T-helper 2 cell treated with Interferon-gamma antibody and Interleukin-4, amounts not matched to agents 100 ng/mL and 5 ng/mL, for 36 hours (primary cell): ENCODE results near the gene FAM174A. TPM values are rescaled to one million over a fixed set of nuclear protein-coding genes. Genes with fewer than 3 reads are reported as not detected.

Source experiments
- intact Hi-C: fragments of 100-400 bp; cut with micrococcal nuclease; formaldehyde crosslinking; loops from one replicate; pipeline ENCODE4 v1.15.1; 2023
- total RNA-seq: library from RNA; stranded (reverse); gene quantifications from 2 replicates; pipeline ENCODE4 v1.2.3, GENCODE V29; 2022

Gene FAM174A
- total RNA-seq, result 4.0 and 5.9 TPM in 2 replicates

GRCh38 chr5:100535060-100536005 is at the start of gene FAM174A:
Gene FAM174A (plus strand): TSS chr5:100535374. CDS start chr5:100535531, 157 bp downstream.
- intact Hi-C loops, result loop anchor here (1.0 to 5.0 kb wide), 5 partner anchors 132 to 1608 kb away; partner anchors contain the start of genes CHD1 and ST8SIA4

DNA sequence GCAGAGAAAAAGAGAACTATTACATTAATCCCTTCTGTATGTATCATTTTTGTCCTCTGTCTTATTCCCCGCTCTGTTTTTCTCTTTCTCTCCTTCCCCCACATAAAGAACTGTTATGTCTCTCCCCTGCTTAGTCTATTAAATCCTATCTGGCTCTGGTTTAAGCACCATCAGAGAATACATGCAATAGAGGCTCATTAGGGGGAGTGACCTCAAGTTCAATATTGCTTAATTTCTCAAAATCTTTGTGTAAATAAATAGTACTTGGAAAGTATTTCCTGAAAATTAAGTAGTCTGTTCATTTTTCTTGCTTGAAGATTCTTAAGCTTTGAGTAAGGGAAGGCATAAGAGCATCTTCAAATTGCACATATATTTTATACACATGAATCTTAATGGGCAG is 41.2 kb upstream of the FAM174A start:
- intact Hi-C loops, result no loop called here

GRCh38 chr5:100496296-100496695 is 38.9 kb upstream of the FAM174A start:
- intact Hi-C loops, result no loop called here

DNA sequence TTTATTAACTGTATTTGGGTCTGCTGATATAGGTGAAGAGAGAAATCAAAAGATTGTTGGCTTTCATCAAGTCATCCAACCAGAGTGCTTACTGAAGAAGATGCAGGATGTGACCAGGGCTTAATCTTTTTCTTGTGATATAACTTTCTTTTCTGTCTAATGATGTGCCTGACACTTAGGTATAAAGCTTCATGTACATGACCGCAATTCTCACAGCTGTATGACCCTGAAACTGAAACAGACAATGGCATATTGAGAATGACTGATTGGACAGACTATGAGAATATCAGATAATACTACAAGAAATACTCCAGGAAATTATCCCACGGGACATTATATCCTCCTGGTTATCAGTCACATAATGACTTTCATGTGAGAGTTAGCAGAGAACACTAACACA is 32.5 kb upstream of the FAM174A start:
- intact Hi-C loops, result no loop called here

GRCh38 chr5:100505984-100506670 is 29.0 kb upstream of the FAM174A start:
- intact Hi-C loops, result no loop called here

- intact Hi-C loops, result no loop called here
Observed at GRCh38 chr5:100516285-100516684, 18.9 kb upstream of the FAM174A start.

DNA sequence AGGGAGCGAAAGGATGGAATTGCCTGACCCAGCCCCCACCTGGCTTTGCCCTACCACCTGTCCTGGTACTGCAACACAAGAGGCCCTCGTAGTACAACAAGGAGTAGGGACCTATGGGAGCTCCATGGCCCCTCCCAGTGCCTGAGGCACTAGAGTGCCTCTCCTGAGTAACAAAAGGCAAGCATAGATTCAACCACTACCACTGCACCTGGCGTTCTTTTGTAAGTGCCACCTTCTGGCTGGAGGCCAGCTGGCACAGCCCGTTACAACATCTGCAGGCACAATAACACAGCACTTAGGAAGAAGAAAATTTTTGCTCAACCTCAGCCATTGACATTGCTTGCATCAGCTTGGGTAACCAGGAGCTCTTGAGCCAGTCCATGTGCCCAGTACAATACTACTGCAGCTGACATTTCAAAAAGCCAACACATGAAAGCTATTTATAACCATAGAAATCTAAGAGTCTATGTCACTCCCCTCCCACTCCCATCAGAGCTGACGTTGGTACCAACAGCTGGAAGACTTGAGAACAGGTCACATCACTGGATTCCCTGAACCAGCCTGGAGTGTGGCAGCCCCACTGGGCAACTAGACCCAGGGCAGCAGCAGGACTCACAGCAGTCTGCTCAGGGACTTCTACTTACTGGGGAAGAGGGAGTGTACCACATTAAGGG is 17.7 kb upstream of the FAM174A start:
- intact Hi-C loops, result no loop called here

DNA sequence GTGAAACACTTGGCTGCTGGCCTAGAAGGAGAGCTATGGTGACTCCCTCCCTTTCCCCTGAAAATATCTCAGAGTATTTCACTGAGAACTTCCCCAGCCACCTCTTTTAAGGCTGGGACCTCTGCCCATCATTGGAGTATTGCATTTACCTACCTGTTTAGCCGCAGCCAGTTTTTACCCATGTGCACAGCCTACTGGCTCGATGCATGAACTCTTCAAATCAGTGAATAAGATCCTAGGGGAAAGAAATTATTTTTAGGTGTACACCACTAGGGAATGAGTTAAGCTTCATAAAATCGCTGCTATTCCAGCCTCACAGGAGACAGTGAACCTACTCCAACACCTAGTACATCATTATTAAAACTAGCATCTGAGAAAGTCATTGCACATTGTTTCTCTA is 16.8 kb upstream of the FAM174A start:
- intact Hi-C loops, result no loop called here

DNA sequence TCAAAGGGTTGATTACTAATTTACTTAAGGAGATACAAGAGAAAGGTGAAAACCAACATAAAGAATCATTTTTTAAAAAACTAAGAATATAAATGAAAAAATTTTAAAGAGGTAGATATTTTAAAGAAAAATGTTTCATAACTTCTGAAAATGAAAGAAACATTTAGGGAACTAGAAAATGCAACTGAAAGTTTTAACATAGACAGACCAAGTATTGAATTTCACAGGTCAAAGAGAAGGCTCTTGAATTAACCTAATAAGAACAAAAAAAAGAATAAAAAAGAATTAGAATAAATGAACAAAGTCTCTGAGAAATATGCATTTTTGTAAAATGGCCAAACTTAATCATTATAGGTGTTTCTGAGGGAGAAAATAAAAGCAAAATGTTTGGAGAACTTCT is 16.1 kb upstream of the FAM174A start:
- intact Hi-C loops, result no loop called here

- intact Hi-C loops, result no loop called here
Observed at GRCh38 chr5:100520348-100520747, 14.8 kb upstream of the FAM174A start.

DNA sequence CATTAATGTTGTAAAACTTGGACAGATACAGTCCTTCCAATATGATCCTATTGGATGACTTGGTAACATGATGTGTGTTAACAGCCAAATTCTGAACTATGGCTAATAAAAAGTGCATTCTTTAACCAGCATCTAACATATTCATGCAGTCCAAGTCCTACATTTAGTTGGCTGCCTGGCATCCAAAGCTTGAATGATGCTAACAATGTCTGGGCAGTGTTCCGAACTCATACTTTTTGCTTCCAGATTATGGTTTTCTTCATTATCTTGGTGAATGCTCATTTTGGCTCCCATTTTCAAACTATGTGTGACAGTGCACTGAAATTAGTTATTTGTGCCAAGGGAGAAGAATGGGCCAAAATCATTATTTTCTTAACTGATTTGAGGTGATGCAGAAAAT is 2.8 kb downstream of the FAM174A start:
- intact Hi-C loops, result loop anchor here (5.0 kb wide), 4 partner anchors 129 to 1611 kb away; partner anchors contain the start of gene CHD1

GRCh38 chr5:100539519-100539918 is 4.3 kb downstream of the FAM174A start:
- intact Hi-C loops, result loop anchor here (5.0 kb wide), 4 partner anchors 128 to 1612 kb away; partner anchors contain the start of gene CHD1

- intact Hi-C loops, result no loop called here
Observed at GRCh38 chr5:100542086-100542485, 6.9 kb downstream of the FAM174A start.

- intact Hi-C loops, result no loop called here
Observed at GRCh38 chr5:100546001-100546400, 10.8 kb downstream of the FAM174A start.

DNA sequence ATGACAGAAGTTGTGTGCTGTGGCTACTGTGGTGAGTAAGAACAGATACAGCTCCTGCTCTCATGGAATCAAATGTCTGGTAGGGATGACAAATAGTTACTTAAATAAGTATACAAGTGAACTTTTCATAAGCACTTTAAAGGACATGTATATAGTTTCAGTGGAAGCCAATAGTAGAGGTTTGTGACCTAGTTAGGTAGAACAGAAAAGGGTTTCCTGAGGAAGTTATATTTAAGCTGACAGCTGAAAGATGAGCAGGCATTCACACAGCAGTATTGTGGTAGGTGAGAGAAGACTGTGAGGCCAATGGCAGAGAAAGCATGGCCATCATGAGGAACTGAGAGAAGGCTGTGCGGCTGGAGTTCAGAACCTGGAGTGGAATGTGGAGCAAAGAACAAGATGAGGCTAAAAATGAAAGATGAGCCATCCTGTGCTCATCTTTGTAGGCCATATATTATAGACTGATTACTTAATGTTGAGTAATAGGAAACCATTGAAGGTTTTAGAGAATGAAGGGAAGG is 15.4 kb downstream of the FAM174A start:
- intact Hi-C loops, result no loop called here

DNA sequence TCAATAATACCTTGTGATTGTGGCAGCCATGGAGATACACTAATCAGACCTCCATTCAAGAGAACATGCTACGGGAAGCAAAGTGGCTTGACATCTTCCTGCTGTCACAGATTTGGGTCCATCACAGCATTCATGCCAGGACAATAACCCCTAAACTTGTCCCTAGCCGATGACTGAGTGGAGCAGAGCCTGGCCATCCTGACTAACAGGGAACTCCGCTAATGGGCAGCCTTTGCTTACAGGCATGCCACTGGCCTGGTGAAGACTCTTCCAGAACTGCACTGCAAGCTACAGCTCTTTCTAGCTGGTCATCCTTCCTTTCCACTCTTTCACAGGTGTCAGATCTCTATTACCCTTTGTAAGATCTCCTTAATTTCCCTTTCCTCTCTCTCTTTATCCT is 16.0 kb downstream of the FAM174A start:
- intact Hi-C loops, result no loop called here

GRCh38 chr5:100553209-100553608 is 18.0 kb downstream of the FAM174A start:
- intact Hi-C loops, result no loop called here

DNA sequence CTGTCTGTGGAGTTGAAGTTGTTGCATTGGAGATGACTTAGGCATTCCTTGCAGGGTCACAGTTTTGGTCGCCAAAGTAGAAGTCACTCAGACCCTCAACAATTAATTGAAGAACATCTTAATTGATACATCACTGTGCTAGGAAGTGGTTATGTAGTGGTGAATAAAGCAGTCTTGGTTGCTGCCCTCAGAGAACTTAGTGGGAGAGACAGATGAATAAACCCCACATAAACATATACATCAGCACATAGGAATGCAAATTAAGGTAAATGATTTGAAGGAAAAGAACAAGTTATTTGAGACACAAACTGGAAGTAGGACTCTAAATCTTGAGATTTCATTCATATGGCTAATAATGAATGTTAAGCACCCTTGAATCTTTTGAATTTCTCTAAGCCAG is 25.7 kb downstream of the FAM174A start:
- intact Hi-C loops, result no loop called here

- intact Hi-C loops, result no loop called here
Observed at GRCh38 chr5:100562821-100563220, 27.6 kb downstream of the FAM174A start.

DNA sequence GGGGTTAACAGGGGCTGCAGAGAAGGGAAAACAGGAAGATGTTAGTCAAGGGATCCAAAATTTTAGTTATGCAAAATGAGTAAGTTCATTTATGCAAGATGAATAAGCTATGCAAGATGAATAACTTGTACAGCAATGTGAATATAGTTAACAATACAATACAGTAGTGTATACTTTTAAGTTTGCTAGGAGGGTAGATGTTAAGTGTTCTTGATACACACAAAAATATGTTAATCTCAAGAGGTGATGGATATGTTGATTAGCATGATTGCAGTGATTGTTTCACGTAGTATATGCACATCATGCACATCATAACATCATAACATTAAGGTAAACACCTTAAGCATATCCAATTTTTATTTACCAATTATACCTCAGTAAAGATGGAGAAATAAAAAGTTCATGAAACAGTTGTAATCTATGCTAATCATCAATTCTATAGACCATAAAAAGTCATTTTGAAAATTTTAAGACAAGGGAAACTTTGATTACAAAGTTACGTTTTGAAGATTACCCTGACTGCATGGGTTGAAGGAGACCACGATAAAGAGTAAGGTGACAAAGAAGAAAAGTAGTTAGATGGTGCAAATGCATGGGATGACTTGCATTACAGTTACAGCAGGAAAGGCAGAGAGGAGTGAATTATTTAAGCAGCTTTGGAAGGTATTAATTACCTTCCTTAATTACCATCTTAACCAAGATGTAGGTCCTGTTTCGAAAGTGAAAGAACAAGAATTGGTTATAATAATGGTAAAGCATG is 31.4 kb downstream of the FAM174A start:
- intact Hi-C loops, result no loop called here

DNA sequence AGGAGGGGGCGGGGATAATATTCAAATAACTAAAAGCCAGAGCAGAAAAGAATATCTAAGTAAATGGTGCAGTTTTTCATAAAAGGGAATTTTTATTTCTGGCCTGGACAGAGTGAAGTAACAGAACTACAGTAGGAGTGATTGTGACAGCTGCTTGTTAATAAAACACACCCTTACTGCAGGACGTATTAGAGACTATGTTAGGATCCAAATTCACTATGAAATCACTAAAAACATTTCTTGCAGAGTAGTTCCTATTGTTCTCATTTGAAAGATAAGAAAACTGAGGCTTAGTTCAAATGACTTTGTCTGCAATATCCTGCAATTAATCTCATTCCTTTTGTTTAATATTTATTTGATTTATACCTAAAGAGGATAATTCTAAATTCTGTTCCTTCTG is 39.5 kb downstream of the FAM174A start:
- intact Hi-C loops, result no loop called here
